ENCODE data around the gene ETS1. TPM values are rescaled to one million over a fixed set of nuclear protein-coding genes. Genes with fewer than 3 reads are reported as not detected.
A peak's percentile ranks its signal among the peaks of the same experiment; 100 is the strongest.

The ETS1 gene
- total and polyA plus RNA-seq, 12 donors = 9.6 to 61.7 (median 43.1) TPM

GRCh38 chr11:128613300-128613995 lies 26.1 kb upstream of the ETS1 start:
- Histone ChIP-seq H3K4me3 (no peak overlapping the region), H3K36me3 (replicated peaks in 1 of 2) (no peaks in the 10 kb centered on the region), H3K27ac (no peak overlapping the region), H3K4me1 (replicated peaks in 1 of 2) (peaks cover 0 to 4% of the 10 kb centered on the region in 2 donors), H3K27me3 (no peaks in the 10 kb centered on the region), H3K9me3 (replicated peaks in 1 of 3) (no peaks in the 10 kb centered on the region)
- no peak for DNase-seq
- intact Hi-C loops (cut with DNase I) = no loop called here
- TF ChIP-seq CTCF (IDR thresholded peaks at IDR 0.05) = no peak
- TF ChIP-seq POLR2A (IDR thresholded peaks at IDR 0.05) = no peak
- WGBS, 4 donors = 59 to 86% (median 79%) methylated on average over 2 to 8 of the region's 8 CpGs

- peak in 1 of 7 donors; percentile 31 for DNase-seq
- H3K27ac ChIP-seq = peak overlapping the region in 2 of 5 donors; percentile 11 to 65
Measured at GRCh38 chr11:128610721-128611617, 23.6 kb upstream of the ETS1 start.

GRCh38 chr11:128609785-128610184 lies 22.4 kb upstream of the ETS1 start:
- WGBS, 4 donors = 71 to 90% (median 81%) methylated on average over 6 of the region's 6 CpGs

More at GRCh38 chr11:128610721-128611617, 23.6 kb upstream of the ETS1 start:
- no peaks in the 10 kb centered on the region for H3K36me3 ChIP-seq (replicated peaks in 1 of 2)
- peaks cover 0 to 4% of the 10 kb centered on the region in 2 donors for H3K4me1 ChIP-seq (replicated peaks in 1 of 2)
- TF ChIP-seq CTCF (IDR thresholded peaks at IDR 0.05) (no peak), POLR2A (IDR thresholded peaks at IDR 0.05) (no peak)
- intact Hi-C loops (cut with DNase I) = no loop called here
- no peak overlapping the region for H3K4me3 ChIP-seq
- no peaks in the 10 kb centered on the region for H3K9me3 ChIP-seq (replicated peaks in 1 of 3)
- no peaks in the 10 kb centered on the region for H3K27me3 ChIP-seq
- 49 to 59% (median 53%) methylated on average over 18 of the region's 18 CpGs for WGBS, 4 donors

More at GRCh38 chr11:128609785-128610184, 22.4 kb upstream of the ETS1 start:
- no peaks in the 10 kb centered on the region for H3K36me3 ChIP-seq (replicated peaks in 1 of 2)
- H3K4me1 ChIP-seq (replicated peaks in 1 of 2) = peaks cover 0 to 4% of the 10 kb centered on the region in 2 donors
- H3K9me3 ChIP-seq (replicated peaks in 1 of 3) = no peaks in the 10 kb centered on the region
- H3K27ac ChIP-seq = peak overlapping the region in 1 of 5 donors; percentile 11
- TF ChIP-seq CTCF (IDR thresholded peaks at IDR 0.05) (no peak), POLR2A (IDR thresholded peaks at IDR 0.05) (no peak)
- H3K4me3 ChIP-seq = no peak overlapping the region
- no peak for DNase-seq
- intact Hi-C loops (cut with DNase I) = no loop called here
- no peaks in the 10 kb centered on the region for H3K27me3 ChIP-seq

All from adrenal gland (tissue), 12 donors.